ENCODE data around the gene DCAKD. TPM values are rescaled to one million over a fixed set of nuclear protein-coding genes. Genes with fewer than 3 reads are reported as not detected.

Gene DCAKD
- total and polyA plus RNA-seq, 2 of the 8 experiments (the other 6 are each of a cell fraction or from before 2014, with no cell fraction given): 35.6 to 52.9 TPM

- CTCF ChIA-PET (ENCODE audit: partially characterized antibody): interaction anchor here (2.1 to 14.2 kb wide), 3 partner anchors 16 to 172 kb away, joined by 7 to 120 read pairs (median 8); no protein-coding TSS in a partner anchor
- Histone ChIP-seq H2AFZ (ENCODE audit: low read length) (no peak overlapping the region), H3K4me2 (ENCODE audit: insufficient read depth in 1 of 2, low read depth in 2 of 2, low read length in 2 of 2) (no peak overlapping the region), H3K23me2 (ENCODE audit: low read depth, low read length) (0 out of 2 replicates have a peak, but pooled peaks cover 2% of the 10 kb centered on the region), H3K14ac (ENCODE audit: insufficient read length) (no peak overlapping the region), H4K91ac (replicated peaks; ENCODE audit: insufficient read length, low read length) (no peak overlapping the region), H3K4ac (replicated peaks; ENCODE audit: insufficient read length, low read depth, low read length) (no peak overlapping the region), H3K9me3 (ENCODE audit: insufficient read depth in 2 of 2, low read depth in 1 of 2, low read length in 1 of 2) (no peaks in the 10 kb centered on the region), H3K23ac (ENCODE audit: insufficient read length) (no peak overlapping the region), H3K27ac (ENCODE audit: low read depth, low read length) (no peak overlapping the region), H2BK15ac (ENCODE audit: low read length) (no peak overlapping the region), H3K4me3 (ENCODE audit: extremely low read depth in 1 of 4, insufficient read depth in 2 of 4, low read depth in 3 of 4, low read length in 4 of 4) (no peak overlapping the region), H2BK5ac (ENCODE audit: low read depth, low read length) (no peak overlapping the region), H2BK120ac (replicated peaks; ENCODE audit: low read depth, low read length) (no peak overlapping the region), H3K9ac (replicated peaks in 1 of 4; ENCODE audit: extremely low read depth in 1 of 4, low read depth in 3 of 4, low read length in 3 of 4) (no peak overlapping the region), H2BK12ac (ENCODE audit: low read depth, low read length) (no peak overlapping the region), H2BK20ac (ENCODE audit: low read length) (no peak overlapping the region), H4K5ac (ENCODE audit: insufficient read length, low read depth, low read length) (no peak overlapping the region), H3K36me3 (ENCODE audit: control insufficient read depth in 2 of 4, insufficient read depth in 4 of 4, low read length in 3 of 4) (peaks cover 0 to 12% (median 3%) of the 10 kb centered on the region in 4 experiments; a peak in 5 of 8 replicates), H3K4me1 (replicated peaks in 1 of 4; ENCODE audit: control insufficient read depth in 3 of 4, insufficient read depth in 4 of 4, low read length in 3 of 4) (peaks cover 4 to 11% (median 6%) of the 10 kb centered on the region in 4 experiments), H4K20me1 (replicated peaks in 1 of 2; ENCODE audit: control insufficient read depth in 1 of 2, insufficient read depth in 2 of 2, low read length in 2 of 2) (peaks cover 7 to 8% of the 10 kb centered on the region in 2 experiments), H3K18ac (ENCODE audit: extremely low read depth, low read length) (no peak overlapping the region), H3K56ac (replicated peaks; ENCODE audit: insufficient read length, low read depth, low read length) (no peak overlapping the region), H2AK5ac (ENCODE audit: low read depth, low read length) (no peak overlapping the region), H3K27me3 (replicated peaks in 1 of 4; ENCODE audit: control insufficient read depth in 3 of 4, extremely low read depth in 1 of 4, insufficient read depth in 3 of 4, low read length in 3 of 4) (no peaks in the 10 kb centered on the region), H3K79me1 (ENCODE audit: low read depth, low read length) (peaks cover 10% of the 10 kb centered on the region), H3K79me2 (ENCODE audit: control insufficient read depth in 1 of 2, insufficient read depth in 2 of 2, low read length in 2 of 2) (peaks cover 0 to 10% of the 10 kb centered on the region in 2 experiments; a peak in 1 of 4 replicates), H4K8ac (ENCODE audit: extremely low read depth, insufficient read depth, low read length) (no peak overlapping the region)
- DNase-seq (ENCODE audit: low read depth in 1 of 2, low spot score in 2 of 2) (no peak), FAIRE-seq (no peak)
- WGBS, 2 experiments (ENCODE audit: extremely low coverage in 1 of 2, insufficient coverage in 1 of 2, insufficient read length in 1 of 2, insufficient replicate concordance in 2 of 2, low coverage in 1 of 2, low lambda C conversion rate in 2 of 2, missing lambda C conversion rate in 1 of 2): 95% methylated on average over 3 of the region's 3 CpGs; no CpG with 5 or more reads in 1 of the 2 experiments
- POLR2A ChIA-PET (ENCODE audit: partially characterized antibody): no interaction called here
- TF ChIP-seq GTF2F1 (IDR thresholded peaks at IDR 0.05; ENCODE audit: borderline replicate concordance, low read depth, low read length): no peak
- no peak for TF ChIP-seq BACH1 (IDR thresholded peaks at IDR 0.05; ENCODE audit: low read length)
- TF ChIP-seq KDM5A (IDR thresholded peaks at IDR 0.05; ENCODE audit: low read length): no peak
- TF ChIP-seq RXRA (IDR thresholded peaks at IDR 0.05; ENCODE audit: insufficient read depth, low read depth, low read length): no peak
- TF ChIP-seq SIX5 (IDR thresholded peaks at IDR 0.05; ENCODE audit: low read depth, low read length): no peak
- TF ChIP-seq YY1 (IDR thresholded peaks at IDR 0.05; ENCODE audit: low read depth, low read length): no peak
- TF ChIP-seq MAX (IDR thresholded peaks at IDR 0.05): no peak
- no peak for TF ChIP-seq POU5F1 (IDR thresholded peaks at IDR 0.05; ENCODE audit: low read depth, low read length)
- TF ChIP-seq CBX8 (IDR thresholded peaks at IDR 0.05; ENCODE audit: borderline replicate concordance, low read depth, low read length): no peak
- TF ChIP-seq E2F6 (IDR thresholded peaks at IDR 0.05): no peak
- TF ChIP-seq RNF2 (IDR thresholded peaks at IDR 0.05; ENCODE audit: borderline replicate concordance, low read depth, low read length, missing control alignments, poor library complexity, severe bottlenecking): no peak
- no peak for TF ChIP-seq CTBP2 (IDR thresholded peaks at IDR 0.05; ENCODE audit: borderline replicate concordance, insufficient read depth, insufficient read length, low read length)
- no peak for TF ChIP-seq SP2 (IDR thresholded peaks at IDR 0.05; ENCODE audit: low read length)
- no peak for TF ChIP-seq SP4 (IDR thresholded peaks at IDR 0.05; ENCODE audit: low read length)
Measured at GRCh38 chr17:45036691-45037090, 14.7 kb downstream of the DCAKD start.
